IPS-18c (cell line): ENCODE measurements around the gene ING3.
"Not testable (repeated sequence)": the region's sequence is repeated elsewhere in the genome, so short reads cannot be mapped to it uniquely, and the experiment has no call there.

Experiments used
- H3K4me3 ChIP-seq: 2 replicates; pipeline ENCODE4 v1.7.0; 2013; ENCODE audit warnings: low read depth, mild to moderate bottlenecking, low read length, moderate library complexity; ENCODE audit not compliant: insufficient read depth
- H3K9me3 ChIP-seq: one replicate; pipeline ENCODE4 v1.6.1; 2013; ENCODE audit warnings: mild to moderate bottlenecking, low read length, moderate library complexity; ENCODE audit not compliant: control insufficient read depth, insufficient read depth

The ING3 gene

GRCh38 chr7:120994512-120995410, 44.2 kb downstream of the ING3 start:
- no peaks in the 10 kb centered on the region for H3K9me3 ChIP-seq
- no peak overlapping the region for H3K4me3 ChIP-seq

GRCh38 chr7:120995654-120996053, 45.1 kb downstream of the ING3 start:
- Histone ChIP-seq H3K4me3 (no peak overlapping the region), H3K9me3 (no peaks in the 10 kb centered on the region)

- Histone ChIP-seq H3K4me3 (no peak overlapping the region), H3K9me3 (no peaks in the 10 kb centered on the region)
Observed at GRCh38 chr7:120996333-120996987, 45.9 kb downstream of the ING3 start.

GRCh38 chr7:120996988-120997345, 46.4 kb downstream of the ING3 start:
- no peak overlapping the region for H3K4me3 ChIP-seq
- H3K9me3 ChIP-seq, result no peaks in the 10 kb centered on the region

- Histone ChIP-seq H3K4me3 (no peak overlapping the region), H3K9me3 (no peaks in the 10 kb centered on the region)
Observed at GRCh38 chr7:120997882-120998474, 47.4 kb downstream of the ING3 start.

GRCh38 chr7:120998520-120998919, 47.9 kb downstream of the ING3 start:
- no peaks in the 10 kb centered on the region for H3K9me3 ChIP-seq
- H3K4me3 ChIP-seq, result no peak overlapping the region

GRCh38 chr7:120998996-120999565, 48.5 kb downstream of the ING3 start:
- no peak overlapping the region for H3K4me3 ChIP-seq
- no peaks in the 10 kb centered on the region for H3K9me3 ChIP-seq

- H3K4me3 ChIP-seq, result no peak overlapping the region
Observed at GRCh38 chr7:121000081-121000983, 49.8 kb downstream of the ING3 start.

GRCh38 chr7:121001234-121001906, 50.8 kb downstream of the ING3 start:
- Histone ChIP-seq H3K9me3 (no peaks in the 10 kb centered on the region), H3K4me3 (no peak overlapping the region)

More at GRCh38 chr7:121000081-121000983, 49.8 kb downstream of the ING3 start:
- no peaks in the 10 kb centered on the region for H3K9me3 ChIP-seq

- no peaks in the 10 kb centered on the region for H3K9me3 ChIP-seq
- no peak overlapping the region for H3K4me3 ChIP-seq
Observed at GRCh38 chr7:121002048-121002756, 51.6 kb downstream of the ING3 start.

- Histone ChIP-seq H3K4me3 (no peak overlapping the region), H3K9me3 (no peaks in the 10 kb centered on the region)
Observed at GRCh38 chr7:121002757-121003200, 52.2 kb downstream of the ING3 start.

GRCh38 chr7:121003986-121004685, 53.6 kb downstream of the ING3 start:
- Histone ChIP-seq H3K9me3 (no peaks in the 10 kb centered on the region), H3K4me3 (no peak overlapping the region)

- H3K9me3 ChIP-seq, H3K4me3 ChIP-seq: not testable (repeated sequence)
Observed at GRCh38 chr7:121005058-121005457, 54.5 kb downstream of the ING3 start.

GRCh38 chr7:121005996-121006584, 55.5 kb downstream of the ING3 start:
- no peak overlapping the region for H3K4me3 ChIP-seq
- H3K9me3 ChIP-seq, result no peaks in the 10 kb centered on the region

GRCh38 chr7:121006711-121007315, 56.2 kb downstream of the ING3 start:
- Histone ChIP-seq H3K4me3 (no peak overlapping the region), H3K9me3 (no peaks in the 10 kb centered on the region)
